T47D (cell line): Measurements from ENCODE around the gene CCDC196.
"Not testable (repeated sequence)": the region's sequence is repeated elsewhere in the genome, so short reads cannot be mapped to it uniquely, and the experiment has no call there.

Experiments
- DNase-seq, 2 experiments: peaks; one replicate each; pipeline versions ENCODE4 v3.0.0 to v3.0.0-alpha.2; 2011 to 2012; ENCODE audit warnings: low read depth in 1 of 2, low spot score in 1 of 2
- JUND ChIP-seq: IDR thresholded peaks from 2 replicates; pipeline ENCODE4 v1.6.1; 2012; ENCODE audit warnings: low read depth
- in situ Hi-C: cut with HindIII; loops from 2 replicates; pipeline ENCODE4 v1.10.0; 2016; ENCODE audit warnings: low sequenced_read_pairs, low pct_unique_long_range_greater_than_20kb

The CCDC196 gene

DNA sequence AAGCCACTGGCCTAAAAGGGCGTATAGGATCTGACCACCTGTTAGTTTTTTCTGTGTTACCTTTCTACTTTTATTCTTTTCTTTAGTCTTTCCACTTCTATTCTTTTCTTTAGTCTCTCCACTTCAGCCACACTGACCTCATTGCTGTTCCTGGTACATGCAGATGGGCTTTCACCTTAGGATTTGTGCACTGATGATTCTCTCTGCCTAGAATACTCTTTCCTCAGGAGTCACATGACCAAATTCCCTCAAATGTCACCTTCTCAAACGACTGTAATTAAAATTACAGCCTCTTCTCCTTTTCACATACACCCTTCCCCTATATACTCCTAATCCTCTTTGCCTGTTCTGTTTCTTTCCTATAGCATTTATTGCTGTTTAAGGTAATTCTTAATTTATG, 57.8 kb downstream of the CCDC196 start:
- in situ Hi-C loops: no loop called here
- no peak for DNase-seq
- no peak for TF ChIP-seq JUND

DNA sequence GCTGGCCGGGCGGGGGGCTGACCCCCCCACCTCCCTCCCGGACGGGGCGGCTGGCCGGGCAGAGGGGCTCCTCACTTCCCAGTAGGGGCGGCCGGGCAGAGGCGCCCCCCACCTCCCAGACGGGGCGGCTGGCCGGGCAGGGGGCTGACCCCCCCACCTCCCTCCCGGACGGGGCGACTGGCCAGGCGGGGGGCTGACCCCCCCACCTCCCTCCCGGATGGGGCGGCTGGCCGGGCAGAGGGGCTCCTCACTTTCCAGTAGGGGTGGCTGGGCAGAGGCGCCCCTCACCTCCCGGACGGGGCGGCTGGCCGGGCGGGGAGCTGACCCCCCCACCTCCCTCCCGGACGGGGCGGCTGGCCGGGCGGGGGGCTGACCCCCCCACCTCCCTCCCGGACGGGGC, 59.0 kb downstream of the CCDC196 start:
- in situ Hi-C loops, DNase-seq: not testable (repeated sequence)

GRCh38 chr14:66545751-66546150, 59.6 kb downstream of the CCDC196 start:
- in situ Hi-C loops, DNase-seq: not testable (repeated sequence)
